ENCODE measurements around the gene ZDHHC23.

The ZDHHC23 gene

DNA sequence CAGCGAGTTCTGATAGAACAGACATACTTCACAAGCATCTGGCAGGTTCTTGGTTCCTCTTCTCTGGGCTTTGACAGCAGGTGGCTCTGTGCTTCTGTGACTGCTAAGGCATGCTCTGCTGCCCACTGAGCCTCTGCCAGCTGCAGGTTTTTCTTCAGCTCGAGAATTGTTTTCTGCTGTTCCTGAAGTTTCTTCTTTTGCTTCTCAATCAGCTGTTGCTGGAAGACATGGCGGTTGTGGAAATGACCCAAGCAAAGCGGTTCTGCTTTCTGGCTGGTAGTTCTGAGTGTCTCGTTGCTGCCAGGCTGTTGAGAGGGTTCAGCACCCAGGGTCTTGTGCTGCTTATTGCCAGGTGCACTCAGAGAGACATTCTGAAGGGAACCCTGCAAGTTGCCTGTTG lies 57.7 kb downstream of the ZDHHC23 start:
- no peak for DNase-seq (ENCODE audit: low read depth, low spot score)

- no peak for DNase-seq (ENCODE audit: low read depth, low spot score)
Measured at GRCh38 chr3:114011059-114011797, 63.4 kb downstream of the ZDHHC23 start.
